SK-N-SH treated with all-trans-retinoic acid at 6 μM for 48 hours (cell line): Measurements from ENCODE around the gene URM1.

Source experiments
- ATAC-seq: fragments of 200-7000 bp; cut with Tn5 transposase; 3 replicates; pipeline ENCODE4 v1.9.1; 2020; ENCODE audit warnings: mild to moderate bottlenecking, moderate library complexity
- ARNTL ChIP-seq: fragments of 450-650 bp; formaldehyde crosslinking; IDR thresholded peaks from 2 replicates; pipeline ENCODE4 v1.5.0; 2020; ENCODE audit warnings: low read depth, mild to moderate bottlenecking, moderate library complexity, borderline replicate concordance
- CSDC2 ChIP-seq: fragments of 250-450 bp; sonication (Bioruptor Pico); IDR thresholded peaks from 2 replicates; pipeline ENCODE4 v1.5.0; 2020; ENCODE audit warnings: mild to moderate bottlenecking, moderate library complexity
- CSRNP3 ChIP-seq: fragments of 250-450 bp; sonication (Bioruptor Pico); IDR thresholded peaks from 2 replicates; pipeline ENCODE4 v1.5.1; 2021; ENCODE audit warnings: mild to moderate bottlenecking, moderate library complexity
- ESRRG ChIP-seq: fragments of 250-450 bp; sonication (Bioruptor Pico); IDR thresholded peaks from 2 replicates; pipeline ENCODE4 v1.6.1; 2021; ENCODE audit warnings: mild to moderate bottlenecking
- GLIS3 ChIP-seq: fragments of 250-450 bp; sonication (Bioruptor Pico); IDR thresholded peaks from 2 replicates; pipeline ENCODE4 v1.5.0; 2020; ENCODE audit warnings: mild to moderate bottlenecking, moderate library complexity
- ISL1 ChIP-seq: fragments of 250-450 bp; sonication (Bioruptor Pico); IDR thresholded peaks from 2 replicates; pipeline ENCODE4 v2.1.2; 2022; ENCODE audit warnings: mild to moderate bottlenecking, moderate library complexity
- OSR1 ChIP-seq: fragments of 250-450 bp; sonication (Bioruptor Pico); IDR thresholded peaks from 2 replicates; pipeline ENCODE4 v1.8.0; 2022; ENCODE audit warnings: moderate library complexity, mild to moderate bottlenecking, inconsistent platforms
- PPARA ChIP-seq: fragments of 250-450 bp; sonication (Bioruptor Pico); IDR thresholded peaks from 2 replicates; pipeline ENCODE4 v1.5.0; 2020; ENCODE audit warnings: mild to moderate bottlenecking, borderline replicate concordance
- SNAI2 ChIP-seq: fragments of 250-450 bp; sonication (Bioruptor Pico); IDR thresholded peaks from 2 replicates; pipeline ENCODE4 v1.5.0; 2020; ENCODE audit warnings: mild to moderate bottlenecking, moderate library complexity
- TCF4 ChIP-seq: fragments of 250-450 bp; sonication (Bioruptor Pico); IDR thresholded peaks from 2 replicates; pipeline ENCODE4 v1.8.0; 2021; ENCODE audit warnings: mild to moderate bottlenecking, moderate library complexity, borderline replicate concordance
- TOX ChIP-seq: fragments of 250-450 bp; sonication (Bioruptor Pico); IDR thresholded peaks from 2 replicates; pipeline ENCODE4 v1.8.0; 2021; ENCODE audit warnings: mild to moderate bottlenecking, moderate library complexity, borderline replicate concordance
- ZC3H10 ChIP-seq: fragments of 250-450 bp; sonication (Bioruptor Pico); IDR thresholded peaks from 2 replicates; pipeline ENCODE4 v1.5.1; 2021; ENCODE audit warnings: mild to moderate bottlenecking, moderate library complexity
- ZFP3 ChIP-seq: fragments of 250-450 bp; sonication (Bioruptor Pico); IDR thresholded peaks from 2 replicates; pipeline ENCODE4 v1.5.0; 2020; ENCODE audit warnings: mild to moderate bottlenecking, moderate library complexity
- ZFP30 ChIP-seq: fragments of 450-650 bp; formaldehyde crosslinking; IDR thresholded peaks from 2 replicates; pipeline ENCODE4 v1.5.0; 2022; ENCODE audit warnings: mild to moderate bottlenecking, moderate library complexity
- ZNF70 ChIP-seq: fragments of 450-650 bp; formaldehyde crosslinking; IDR thresholded peaks from 2 replicates; pipeline ENCODE4 v1.5.0; 2020; ENCODE audit warnings: mild to moderate bottlenecking, moderate library complexity
- ZNF8 ChIP-seq: fragments of 450-650 bp; formaldehyde crosslinking; IDR thresholded peaks from 2 replicates; pipeline ENCODE4 v1.5.0; 2020; ENCODE audit warnings: mild to moderate bottlenecking, moderate library complexity
- TF ChIP-seq, protein P1 (sequence below): fragments of 250-450 bp; sonication (Bioruptor Pico); IDR thresholded peaks from 2 replicates; pipeline ENCODE4 v1.8.0; 2021; ENCODE audit warnings: low read depth, mild to moderate bottlenecking, moderate library complexity, borderline replicate concordance
- TF ChIP-seq, protein P2 (sequence below): fragments of 250-450 bp; sonication (Bioruptor Pico); IDR thresholded peaks from 2 replicates; pipeline ENCODE4 v1.5.0; 2020; ENCODE audit warnings: mild to moderate bottlenecking, moderate library complexity
- TF ChIP-seq, protein P3 (sequence below): fragments of 250-450 bp; sonication (Bioruptor Pico); IDR thresholded peaks from 2 replicates; pipeline ENCODE4 v1.8.0; 2020; ENCODE audit warnings: mild to moderate bottlenecking, moderate library complexity, borderline replicate concordance

The URM1 gene

GRCh38 chr9:128344931-128345605, 26.1 kb upstream of the URM1 start:
- TF ChIP-seq PPARA = no peak
- no peak for TF ChIP-seq ZNF8
- no peak for TF ChIP-seq TOX
- TF ChIP-seq ZNF70 (CRISPR knock-in tag) = no peak
- TF ChIP-seq, protein P1, sequence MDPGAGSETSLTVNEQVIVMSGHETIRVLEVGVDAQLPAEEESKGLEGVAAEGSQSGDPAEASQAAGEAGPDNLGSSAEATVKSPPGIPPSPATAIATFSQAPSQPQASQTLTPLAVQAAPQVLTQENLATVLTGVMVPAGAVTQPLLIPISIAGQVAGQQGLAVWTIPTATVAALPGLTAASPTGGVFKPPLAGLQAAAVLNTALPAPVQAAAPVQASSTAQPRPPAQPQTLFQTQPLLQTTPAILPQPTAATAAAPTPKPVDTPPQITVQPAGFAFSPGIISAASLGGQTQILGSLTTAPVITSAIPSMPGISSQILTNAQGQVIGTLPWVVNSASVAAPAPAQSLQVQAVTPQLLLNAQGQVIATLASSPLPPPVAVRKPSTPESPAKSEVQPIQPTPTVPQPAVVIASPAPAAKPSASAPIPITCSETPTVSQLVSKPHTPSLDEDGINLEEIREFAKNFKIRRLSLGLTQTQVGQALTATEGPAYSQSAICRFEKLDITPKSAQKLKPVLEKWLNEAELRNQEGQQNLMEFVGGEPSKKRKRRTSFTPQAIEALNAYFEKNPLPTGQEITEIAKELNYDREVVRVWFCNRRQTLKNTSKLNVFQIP (CRISPR knock-in tag) = no peak
- no peak for TF ChIP-seq OSR1
- TF ChIP-seq, protein P2, sequence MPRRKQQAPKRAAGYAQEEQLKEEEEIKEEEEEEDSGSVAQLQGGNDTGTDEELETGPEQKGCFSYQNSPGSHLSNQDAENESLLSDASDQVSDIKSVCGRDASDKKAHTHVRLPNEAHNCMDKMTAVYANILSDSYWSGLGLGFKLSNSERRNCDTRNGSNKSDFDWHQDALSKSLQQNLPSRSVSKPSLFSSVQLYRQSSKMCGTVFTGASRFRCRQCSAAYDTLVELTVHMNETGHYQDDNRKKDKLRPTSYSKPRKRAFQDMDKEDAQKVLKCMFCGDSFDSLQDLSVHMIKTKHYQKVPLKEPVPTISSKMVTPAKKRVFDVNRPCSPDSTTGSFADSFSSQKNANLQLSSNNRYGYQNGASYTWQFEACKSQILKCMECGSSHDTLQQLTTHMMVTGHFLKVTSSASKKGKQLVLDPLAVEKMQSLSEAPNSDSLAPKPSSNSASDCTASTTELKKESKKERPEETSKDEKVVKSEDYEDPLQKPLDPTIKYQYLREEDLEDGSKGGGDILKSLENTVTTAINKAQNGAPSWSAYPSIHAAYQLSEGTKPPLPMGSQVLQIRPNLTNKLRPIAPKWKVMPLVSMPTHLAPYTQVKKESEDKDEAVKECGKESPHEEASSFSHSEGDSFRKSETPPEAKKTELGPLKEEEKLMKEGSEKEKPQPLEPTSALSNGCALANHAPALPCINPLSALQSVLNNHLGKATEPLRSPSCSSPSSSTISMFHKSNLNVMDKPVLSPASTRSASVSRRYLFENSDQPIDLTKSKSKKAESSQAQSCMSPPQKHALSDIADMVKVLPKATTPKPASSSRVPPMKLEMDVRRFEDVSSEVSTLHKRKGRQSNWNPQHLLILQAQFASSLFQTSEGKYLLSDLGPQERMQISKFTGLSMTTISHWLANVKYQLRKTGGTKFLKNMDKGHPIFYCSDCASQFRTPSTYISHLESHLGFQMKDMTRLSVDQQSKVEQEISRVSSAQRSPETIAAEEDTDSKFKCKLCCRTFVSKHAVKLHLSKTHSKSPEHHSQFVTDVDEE (CRISPR knock-in tag) = no peak
- ATAC-seq = no peak

DNA sequence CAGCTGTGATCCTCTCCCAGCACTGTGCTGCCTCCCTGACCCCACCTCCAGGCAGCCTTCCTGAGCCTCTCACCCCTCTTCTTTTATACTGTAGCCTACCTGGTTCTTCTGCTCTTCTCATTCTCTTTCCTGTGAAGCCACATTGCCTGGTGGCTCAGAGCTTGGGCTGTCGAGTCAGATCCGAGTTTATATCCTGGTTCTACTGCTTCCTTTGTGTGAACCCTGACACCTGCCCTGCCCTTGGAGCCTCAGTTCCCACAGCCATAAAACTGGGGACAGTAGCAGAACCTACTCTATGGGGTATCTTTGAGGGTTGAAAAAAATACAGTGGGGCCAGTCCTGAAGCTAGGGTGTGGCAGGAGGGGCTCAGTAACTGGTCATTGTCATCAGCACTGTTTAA, 22.0 kb upstream of the URM1 start:
- no peak for TF ChIP-seq CSRNP3
- TF ChIP-seq TCF4 (CRISPR knock-in tag) = no peak
- no peak for TF ChIP-seq ZC3H10 (CRISPR knock-in tag)
- TF ChIP-seq, protein P2 (CRISPR knock-in tag) = no peak
- TF ChIP-seq ZNF70 (CRISPR knock-in tag) = no peak
- TF ChIP-seq ARNTL = no peak
- TF ChIP-seq ZNF8 = no peak
- TF ChIP-seq, protein P1 (CRISPR knock-in tag) = no peak
- TF ChIP-seq, protein P3, sequence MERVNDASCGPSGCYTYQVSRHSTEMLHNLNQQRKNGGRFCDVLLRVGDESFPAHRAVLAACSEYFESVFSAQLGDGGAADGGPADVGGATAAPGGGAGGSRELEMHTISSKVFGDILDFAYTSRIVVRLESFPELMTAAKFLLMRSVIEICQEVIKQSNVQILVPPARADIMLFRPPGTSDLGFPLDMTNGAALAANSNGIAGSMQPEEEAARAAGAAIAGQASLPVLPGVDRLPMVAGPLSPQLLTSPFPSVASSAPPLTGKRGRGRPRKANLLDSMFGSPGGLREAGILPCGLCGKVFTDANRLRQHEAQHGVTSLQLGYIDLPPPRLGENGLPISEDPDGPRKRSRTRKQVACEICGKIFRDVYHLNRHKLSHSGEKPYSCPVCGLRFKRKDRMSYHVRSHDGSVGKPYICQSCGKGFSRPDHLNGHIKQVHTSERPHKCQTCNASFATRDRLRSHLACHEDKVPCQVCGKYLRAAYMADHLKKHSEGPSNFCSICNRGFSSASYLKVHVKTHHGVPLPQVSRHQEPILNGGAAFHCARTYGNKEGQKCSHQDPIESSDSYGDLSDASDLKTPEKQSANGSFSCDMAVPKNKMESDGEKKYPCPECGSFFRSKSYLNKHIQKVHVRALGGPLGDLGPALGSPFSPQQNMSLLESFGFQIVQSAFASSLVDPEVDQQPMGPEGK = no peak
- no peak for ATAC-seq

DNA sequence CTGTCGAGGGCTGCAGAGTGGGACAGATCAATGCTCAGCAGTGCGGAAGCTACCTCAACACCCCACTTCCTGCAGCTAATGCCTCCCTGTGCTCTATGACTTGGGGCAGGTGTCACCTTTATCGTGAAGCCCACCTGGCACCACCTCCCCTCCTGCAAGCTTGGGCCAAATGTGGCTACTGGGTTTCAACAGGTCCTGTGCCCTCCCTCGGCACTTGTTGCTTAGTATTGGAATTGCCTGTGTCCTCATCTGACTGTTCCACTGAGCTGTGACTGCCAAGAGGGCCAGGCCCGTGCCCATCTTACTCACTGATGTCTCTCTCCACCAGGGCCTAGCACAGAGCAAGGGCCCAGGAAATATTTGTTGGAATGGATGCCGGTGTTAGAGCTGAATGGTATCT, 21.4 kb upstream of the URM1 start:
- ATAC-seq = no peak
- TF ChIP-seq ZFP3 = no peak
- TF ChIP-seq SNAI2 (CRISPR knock-in tag) = no peak
- TF ChIP-seq CSRNP3 = no peak
- TF ChIP-seq TOX = no peak
- TF ChIP-seq ZFP30 (CRISPR knock-in tag) = no peak
- no peak for TF ChIP-seq ISL1 (CRISPR knock-in tag)
- no peak for TF ChIP-seq ESRRG (CRISPR knock-in tag)
- no peak for TF ChIP-seq OSR1
- TF ChIP-seq CSDC2 = no peak
- TF ChIP-seq GLIS3 (CRISPR knock-in tag) = no peak
- TF ChIP-seq PPARA = no peak
- TF ChIP-seq, protein P1 (CRISPR knock-in tag) = no peak
- TF ChIP-seq, all 23 proteins: peak for 0
